MM.1S (cell line): ENCODE results near the gene CTAG1B.

Source experiments
- CTCF ChIP-seq: fragments of 300-600 bp; sonication (generic); IDR thresholded peaks from 2 replicates; pipeline ENCODE4 v1.5.1; 2016; ENCODE audit warnings: antibody characterized with exemption, low read length, mixed read lengths
- EZH2 ChIP-seq: fragments of 300-600 bp; sonication (generic); optimal IDR thresholded peaks from 2 replicates; pipeline ENCODE3; 2017; ENCODE audit warnings: low read depth, mild to moderate bottlenecking, antibody characterized with exemption, low read length, mixed read lengths

DNA sequence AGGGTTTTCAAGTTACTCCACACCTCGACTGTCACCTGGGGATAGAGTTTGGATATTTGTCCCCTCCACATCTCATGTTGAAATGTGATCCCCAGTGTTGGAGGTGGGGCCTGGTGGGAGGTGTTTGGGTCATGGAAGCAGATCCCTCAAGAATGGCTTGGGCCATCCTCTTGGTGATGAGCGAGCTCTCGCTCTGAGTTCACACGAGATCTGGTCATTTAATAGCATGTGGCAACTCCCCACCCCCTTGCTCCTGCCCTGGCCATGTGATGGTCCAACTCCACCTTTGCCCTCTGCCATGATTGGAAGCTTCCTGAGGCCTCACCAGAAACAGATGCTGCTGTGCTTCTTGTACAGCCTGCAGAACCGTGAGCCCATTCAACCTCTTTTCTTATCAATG, 25.9 kb downstream of the CTAG1B start:
- TF ChIP-seq EZH2 (no peak), CTCF (no peak)
